Smooth muscle cell (in vitro differentiated cells): ENCODE results near the gene ADAMTS16. TPM values are rescaled to one million over a fixed set of nuclear protein-coding genes. Genes with fewer than 3 reads are reported as not detected.

Experiments
- DNase-seq: peaks from one replicate; lab custom pipeline; 2025; ENCODE audit not compliant: unreplicated experiment; lab: John Stamatoyannopoulos, UW
- H2AFZ ChIP-seq: fragments of 200-600 bp; sonication (generic); 2 replicates; pipeline ENCODE4 v1.6.0; 2016; ENCODE audit warnings: antibody characterized with exemption, low read depth, mild to moderate bottlenecking
- H3F3A ChIP-seq: fragments of 200-600 bp; sonication (generic); 2 replicates; pipeline ENCODE4 v1.6.0; 2017; ENCODE audit warnings: antibody characterized with exemption, low read depth
- H3K27ac ChIP-seq: fragments of 200-600 bp; sonication (generic); 2 replicates; pipeline ENCODE4 v1.5.1; 2016; ENCODE audit warnings: low read depth, mild to moderate bottlenecking
- H3K27me3 ChIP-seq: fragments of 200-600 bp; sonication (generic); 2 replicates; pipeline ENCODE4 v1.6.1; 2016; ENCODE audit warnings: low read depth, mild to moderate bottlenecking
- H3K36me3 ChIP-seq: fragments of 200-600 bp; sonication (generic); 2 replicates; pipeline ENCODE4 v1.5.1; 2016; ENCODE audit warnings: low read depth
- H3K4me1 ChIP-seq: fragments of 200-600 bp; sonication (generic); 2 replicates; pipeline ENCODE4 v1.5.1; 2016; ENCODE audit warnings: low read depth
- H3K4me2 ChIP-seq: fragments of 200-600 bp; sonication (generic); 2 replicates; pipeline ENCODE4 v1.6.0; 2016; ENCODE audit warnings: mild to moderate bottlenecking
- H3K4me3 ChIP-seq: fragments of 200-600 bp; sonication (generic); 2 replicates; pipeline ENCODE4 v1.5.1; 2016; ENCODE audit warnings: mild to moderate bottlenecking
- H3K79me2 ChIP-seq: fragments of 200-600 bp; sonication (generic); 2 replicates; pipeline ENCODE4 v1.6.0; 2016; ENCODE audit warnings: low read depth, mild to moderate bottlenecking
- H3K9ac ChIP-seq: fragments of 200-600 bp; sonication (generic); 2 replicates; pipeline ENCODE4 v1.6.0; 2016; ENCODE audit warnings: low read depth
- H3K9me3 ChIP-seq: fragments of 200-600 bp; sonication (generic); replicated peaks from 2 replicates; pipeline ENCODE4 v1.5.1; 2016; ENCODE audit warnings: low read depth
- H4K20me1 ChIP-seq: fragments of 200-600 bp; sonication (generic); 2 replicates; pipeline ENCODE4 v1.6.0; 2016; ENCODE audit warnings: low read depth
- CTCF ChIP-seq: fragments of 200-600 bp; sonication (generic); IDR thresholded peaks from 2 replicates; pipeline ENCODE4 v1.5.1; 2017; ENCODE audit warnings: borderline replicate concordance, mild to moderate bottlenecking, antibody characterized with exemption; ENCODE audit not compliant: insufficient read depth, poor library complexity, severe bottlenecking
- WGBS: methylation state at CpG from one replicate; pipeline ENCODE4 v1.1.7; 2016; ENCODE audit warnings: low lambda C conversion rate; 5-methylcytosine and 5-hydroxymethylcytosine counted together
- polyA plus RNA-seq: library from polyadenylated mRNA; unstranded; fragments of >200 nt; fragmentation: Nextera tagmentation; extraction: Ambion mirVana; gene quantifications from 2 replicates; pipeline ENCODE4 v1.2.1, GENCODE V29; 2016
- total RNA-seq: library from RNA; depleted of rRNA; stranded (reverse); fragments of >200 nt; gene quantifications from 2 replicates; pipeline ENCODE4 v1.2.3, GENCODE V29; 2014

Gene ADAMTS16
- total and polyA plus RNA-seq, 2 experiments from 2014 or later = 4.7 to 6.2 TPM

DNA sequence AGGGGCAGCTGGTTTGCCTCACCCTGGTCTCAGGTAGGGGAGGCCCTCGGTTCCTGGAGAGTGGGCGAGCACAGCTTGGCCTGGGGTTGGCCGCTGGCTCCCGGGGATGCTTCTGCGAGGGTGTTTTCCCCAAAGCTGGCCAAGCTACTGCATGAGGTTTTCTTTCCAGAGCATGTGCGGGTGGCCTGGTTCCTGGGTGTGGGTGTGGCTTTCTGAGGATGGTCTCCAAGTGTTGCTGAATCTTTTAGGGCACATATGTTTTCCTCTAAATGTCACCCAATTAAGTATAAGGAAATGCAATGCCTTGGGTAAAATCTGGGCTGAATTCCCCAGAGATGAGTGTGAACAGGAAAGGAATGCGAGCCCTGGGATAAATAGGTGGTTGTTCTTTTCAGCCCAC, 166.6 kb downstream of the ADAMTS16 start:
- H3K79me2 ChIP-seq = no peaks in the 10 kb centered on the region
- H3K27ac ChIP-seq = no peak overlapping the region
- H3K27me3 ChIP-seq = no peaks in the 10 kb centered on the region
- 37% methylated on average over 7 of the region's 7 CpGs for WGBS
- H4K20me1 ChIP-seq = no peaks in the 10 kb centered on the region
- H3K9me3 ChIP-seq = no peaks in the 10 kb centered on the region
- no peak for DNase-seq
- H3K36me3 ChIP-seq = no peaks in the 10 kb centered on the region
- no peak overlapping the region for H3K4me3 ChIP-seq
- TF ChIP-seq CTCF = no peak
- H3K9ac ChIP-seq = no peak overlapping the region
- H2AFZ ChIP-seq = no peak overlapping the region
- no peaks in the 10 kb centered on the region for H3K4me1 ChIP-seq
- H3K4me2 ChIP-seq = peak overlapping the region; percentile 48
- H3F3A ChIP-seq = no peaks in the 10 kb centered on the region

DNA sequence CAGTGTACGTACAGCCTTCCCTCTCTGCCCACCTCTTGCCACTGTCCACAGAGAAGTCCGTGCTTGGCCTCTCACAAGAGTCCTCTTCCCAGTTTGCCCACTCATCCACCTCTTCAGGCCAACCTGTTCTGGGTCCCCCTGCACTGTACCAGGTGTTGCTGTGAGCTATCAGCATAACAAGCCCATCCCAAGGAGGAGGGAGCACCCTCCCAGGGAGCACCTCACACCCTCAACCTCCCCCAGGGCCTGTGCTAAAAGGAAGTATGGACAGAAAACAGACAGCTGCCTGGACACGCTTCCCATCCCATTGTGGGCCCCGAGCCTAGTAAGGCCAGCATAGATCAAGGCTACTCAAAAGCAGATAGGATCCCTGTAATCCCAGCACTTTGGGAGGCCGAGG, 168.2 kb downstream of the ADAMTS16 start:
- no peak overlapping the region for H3K4me2 ChIP-seq
- no peak overlapping the region for H3K9ac ChIP-seq
- no peak overlapping the region for H3K27ac ChIP-seq
- WGBS = 94% methylated on average over 5 of the region's 5 CpGs
- H3F3A ChIP-seq = peaks cover 5% of the 10 kb centered on the region
- H3K36me3 ChIP-seq = no peaks in the 10 kb centered on the region
- no peaks in the 10 kb centered on the region for H3K4me1 ChIP-seq
- no peak overlapping the region for H2AFZ ChIP-seq
- H3K27me3 ChIP-seq = no peaks in the 10 kb centered on the region
- H3K4me3 ChIP-seq = no peak overlapping the region
- no peaks in the 10 kb centered on the region for H3K79me2 ChIP-seq
- no peaks in the 10 kb centered on the region for H3K9me3 ChIP-seq
- TF ChIP-seq CTCF = no peak
- no peaks in the 10 kb centered on the region for H4K20me1 ChIP-seq
- no peak for DNase-seq

DNA sequence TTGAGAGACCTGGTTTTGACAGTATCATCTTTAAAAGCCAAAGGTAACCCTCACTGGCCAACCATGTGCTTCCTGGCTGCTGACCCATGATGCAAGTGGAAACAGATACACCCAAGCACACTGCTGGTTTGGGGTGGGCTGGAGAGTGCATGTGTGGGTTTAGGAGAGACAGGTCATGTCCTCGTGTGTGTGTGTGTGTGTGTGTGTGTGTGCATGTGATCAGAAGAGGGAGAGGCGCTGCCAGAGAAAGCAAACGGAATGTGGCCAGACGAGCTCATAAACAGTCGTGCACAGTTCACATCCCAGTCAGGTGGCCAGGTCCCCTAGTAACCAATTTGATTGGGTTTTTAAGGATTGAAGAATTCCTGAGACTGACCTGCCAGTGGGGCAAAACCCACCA, 169.5 kb downstream of the ADAMTS16 start:
- no peak for TF ChIP-seq CTCF
- no peak for DNase-seq
- no peak overlapping the region for H3K27ac ChIP-seq
- no peaks in the 10 kb centered on the region for H3K27me3 ChIP-seq
- no peaks in the 10 kb centered on the region for H3K9me3 ChIP-seq
- peaks cover 4% of the 10 kb centered on the region for H3K4me1 ChIP-seq
- H4K20me1 ChIP-seq = no peaks in the 10 kb centered on the region
- no peak overlapping the region for H3K4me2 ChIP-seq
- H3K9ac ChIP-seq = no peak overlapping the region
- H2AFZ ChIP-seq = no peak overlapping the region
- 67% methylated on average over 5 of the region's 5 CpGs for WGBS
- H3K79me2 ChIP-seq = no peaks in the 10 kb centered on the region
- H3K4me3 ChIP-seq = no peak overlapping the region
- no peaks in the 10 kb centered on the region for H3K36me3 ChIP-seq
- H3F3A ChIP-seq = peaks cover 5% of the 10 kb centered on the region

DNA sequence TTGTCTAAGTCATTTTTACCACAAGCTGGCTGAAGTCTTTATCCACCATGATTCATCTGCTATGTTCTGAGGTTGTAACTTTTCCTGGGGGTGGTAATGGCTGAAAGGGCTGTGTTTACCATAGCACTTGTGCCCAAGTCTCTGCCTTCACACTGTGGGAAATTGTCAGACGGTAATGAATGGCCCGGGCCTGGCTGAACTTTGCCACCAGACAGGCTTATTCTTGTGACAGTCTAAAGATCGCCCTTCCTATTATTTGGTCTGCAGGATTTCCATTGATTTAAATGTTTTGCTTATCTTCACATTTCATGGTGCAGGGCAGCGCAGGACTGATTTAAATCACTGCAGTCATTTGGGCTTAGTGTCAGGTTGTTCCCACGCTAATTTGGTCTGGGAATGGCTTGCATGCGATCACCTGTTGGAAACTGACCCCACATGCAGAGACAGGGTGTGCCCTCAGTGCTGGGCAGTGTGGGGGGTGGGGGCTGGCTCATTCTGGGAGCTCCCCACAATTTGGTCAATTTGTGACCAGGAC, 173.0 kb downstream of the ADAMTS16 start:
- 35% methylated on average over 6 of the region's 6 CpGs for WGBS
- Histone ChIP-seq H3K36me3 (no peaks in the 10 kb centered on the region), H4K20me1 (no peaks in the 10 kb centered on the region), H3K79me2 (no peaks in the 10 kb centered on the region), H3F3A (peaks cover 13% of the 10 kb centered on the region), H3K4me3 (no peak overlapping the region), H3K27ac (peak overlapping the region; percentile 96), H3K27me3 (no peaks in the 10 kb centered on the region), H3K4me1 (peaks cover 4% of the 10 kb centered on the region), H3K9ac (peak overlapping the region; percentile 16), H3K4me2 (peak overlapping the region; percentile 57), H2AFZ (no peak overlapping the region), H3K9me3 (no peaks in the 10 kb centered on the region)
- no peak for TF ChIP-seq CTCF
- no peak for DNase-seq
